Prostate gland (tissue), 2 donors: ENCODE measurements around the gene HTRA2.

ENCODE experiments used
- POLR2AphosphoS5 ChIP-seq: sonication (generic); formaldehyde crosslinking; IDR thresholded peaks from one replicate; pipeline ENCODE4 v1.6.1; 2017; ENCODE audit warnings: antibody characterized with exemption
- TF ChIP-seq, protein P1 (sequence below), 4 experiments: fragments of 200-600 bp in 2 of 4; fragments of 450-650 bp in 2 of 4; sonication (generic) in 2 of 4; IDR thresholded peaks; 1 replicate in 3 of 4; 2 replicates in 1 of 4; pipeline ENCODE4 v1.5.1; 2016 to 2019; ENCODE audit warnings: antibody characterized with exemption in 4 of 4, mild to moderate bottlenecking in 2 of 4, moderate library complexity in 2 of 4

- TF ChIP-seq, protein P1, sequence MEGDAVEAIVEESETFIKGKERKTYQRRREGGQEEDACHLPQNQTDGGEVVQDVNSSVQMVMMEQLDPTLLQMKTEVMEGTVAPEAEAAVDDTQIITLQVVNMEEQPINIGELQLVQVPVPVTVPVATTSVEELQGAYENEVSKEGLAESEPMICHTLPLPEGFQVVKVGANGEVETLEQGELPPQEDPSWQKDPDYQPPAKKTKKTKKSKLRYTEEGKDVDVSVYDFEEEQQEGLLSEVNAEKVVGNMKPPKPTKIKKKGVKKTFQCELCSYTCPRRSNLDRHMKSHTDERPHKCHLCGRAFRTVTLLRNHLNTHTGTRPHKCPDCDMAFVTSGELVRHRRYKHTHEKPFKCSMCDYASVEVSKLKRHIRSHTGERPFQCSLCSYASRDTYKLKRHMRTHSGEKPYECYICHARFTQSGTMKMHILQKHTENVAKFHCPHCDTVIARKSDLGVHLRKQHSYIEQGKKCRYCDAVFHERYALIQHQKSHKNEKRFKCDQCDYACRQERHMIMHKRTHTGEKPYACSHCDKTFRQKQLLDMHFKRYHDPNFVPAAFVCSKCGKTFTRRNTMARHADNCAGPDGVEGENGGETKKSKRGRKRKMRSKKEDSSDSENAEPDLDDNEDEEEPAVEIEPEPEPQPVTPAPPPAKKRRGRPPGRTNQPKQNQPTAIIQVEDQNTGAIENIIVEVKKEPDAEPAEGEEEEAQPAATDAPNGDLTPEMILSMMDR (IDR thresholded peaks at IDR 0.05) = no peak
- no peak for TF ChIP-seq POLR2AphosphoS5
Measured at GRCh38 chr2:74499940-74500577, 29.7 kb upstream of the HTRA2 start.
